ENCODE measurements around the gene GRAMD1A.
"Not testable (repeated sequence)": the region's sequence is repeated elsewhere in the genome, so short reads cannot be mapped to it uniquely, and the experiment has no call there.

Gene GRAMD1A

DNA sequence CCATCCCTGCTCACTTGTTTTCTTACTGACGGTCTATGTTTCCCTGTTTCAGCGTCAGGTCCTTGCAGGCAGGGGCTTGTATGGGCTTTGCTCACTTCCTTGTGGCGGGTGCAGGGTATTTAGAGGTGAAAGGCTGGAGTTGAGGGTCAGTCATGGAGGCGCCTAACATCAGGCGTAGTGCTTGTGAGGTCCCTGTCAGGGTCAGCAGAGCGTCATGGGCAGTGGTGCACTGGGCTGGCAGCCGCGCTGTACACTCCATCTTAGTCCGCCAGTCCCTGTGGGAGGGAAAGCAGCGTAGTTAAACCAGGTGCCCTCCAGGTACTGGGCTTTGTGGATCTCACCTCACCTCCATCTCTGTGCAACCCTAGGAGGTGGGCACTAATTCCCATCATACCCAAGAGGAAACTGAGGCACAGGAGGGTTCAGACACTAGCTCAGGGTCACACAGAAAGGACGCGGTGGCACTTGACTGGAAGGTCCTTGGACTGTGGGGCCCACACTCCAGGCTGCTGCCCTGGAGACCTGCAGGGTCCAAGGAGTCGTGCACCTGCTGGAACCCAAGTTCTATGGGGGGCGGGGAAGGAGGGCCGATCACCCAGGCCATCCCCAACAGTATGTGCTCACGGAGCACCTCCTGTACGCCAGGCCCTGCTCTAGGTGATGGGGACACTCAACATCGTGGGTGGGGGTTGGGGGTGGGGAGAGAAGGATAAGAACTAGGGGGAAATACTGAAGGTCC is 4.6 kb downstream of the GRAMD1A start:
- no peak for DNase-seq (ENCODE audit: low read depth)

DNA sequence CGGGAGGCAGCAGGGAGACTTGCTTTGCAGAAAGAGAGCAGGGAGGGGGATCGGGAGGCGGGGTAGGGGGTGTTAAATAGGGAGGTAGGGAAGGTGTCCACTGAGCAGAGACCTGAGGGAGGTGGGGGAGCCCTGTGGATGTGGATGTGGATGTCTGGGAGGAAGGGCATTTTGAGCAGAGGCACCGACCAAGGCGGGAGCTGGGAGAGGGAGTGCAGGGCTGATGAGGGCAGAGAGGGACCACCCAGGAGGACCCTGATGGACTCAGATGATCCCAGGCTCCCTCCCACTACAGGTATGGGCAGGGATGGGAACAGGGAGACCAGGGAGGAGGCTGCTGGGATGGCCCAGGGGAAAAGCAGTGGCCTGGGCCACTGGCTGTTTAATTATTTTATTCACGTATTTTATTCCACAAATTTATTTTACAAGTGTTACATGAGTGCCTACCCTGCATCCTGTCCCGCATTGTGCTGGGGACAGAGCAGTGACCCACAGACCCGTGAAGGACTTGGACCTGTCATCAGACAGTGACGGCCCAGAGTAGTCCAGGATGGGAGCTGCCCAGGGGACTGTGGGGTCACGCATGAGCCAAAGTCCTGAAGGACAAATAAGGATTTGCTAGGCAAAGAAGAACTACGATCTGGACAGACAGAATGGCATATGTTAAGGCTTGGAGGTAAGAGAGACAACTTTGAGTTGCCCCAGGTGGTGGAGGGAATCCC is 5.3 kb downstream of the GRAMD1A start:
- DNase-seq (ENCODE audit: low read depth), result no peak

DNA sequence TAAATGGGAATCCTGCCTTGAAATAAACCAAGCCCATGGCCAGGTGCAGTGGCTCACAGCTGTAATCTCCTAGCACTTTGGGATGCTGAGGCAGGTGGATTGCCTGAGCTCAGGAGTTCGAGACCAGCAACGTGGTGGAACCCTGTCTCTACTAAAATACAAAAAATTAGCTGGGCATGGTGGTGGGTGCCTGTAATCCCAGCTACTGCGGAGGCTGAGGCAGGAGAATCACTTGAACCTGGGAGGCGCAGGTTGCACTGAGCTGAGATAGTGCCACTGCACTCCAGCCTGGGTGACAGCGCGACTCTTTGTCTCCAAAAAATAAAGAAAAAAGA is 5.9 kb downstream of the GRAMD1A start:
- DNase-seq (ENCODE audit: low read depth), result not testable (repeated sequence)

DNA sequence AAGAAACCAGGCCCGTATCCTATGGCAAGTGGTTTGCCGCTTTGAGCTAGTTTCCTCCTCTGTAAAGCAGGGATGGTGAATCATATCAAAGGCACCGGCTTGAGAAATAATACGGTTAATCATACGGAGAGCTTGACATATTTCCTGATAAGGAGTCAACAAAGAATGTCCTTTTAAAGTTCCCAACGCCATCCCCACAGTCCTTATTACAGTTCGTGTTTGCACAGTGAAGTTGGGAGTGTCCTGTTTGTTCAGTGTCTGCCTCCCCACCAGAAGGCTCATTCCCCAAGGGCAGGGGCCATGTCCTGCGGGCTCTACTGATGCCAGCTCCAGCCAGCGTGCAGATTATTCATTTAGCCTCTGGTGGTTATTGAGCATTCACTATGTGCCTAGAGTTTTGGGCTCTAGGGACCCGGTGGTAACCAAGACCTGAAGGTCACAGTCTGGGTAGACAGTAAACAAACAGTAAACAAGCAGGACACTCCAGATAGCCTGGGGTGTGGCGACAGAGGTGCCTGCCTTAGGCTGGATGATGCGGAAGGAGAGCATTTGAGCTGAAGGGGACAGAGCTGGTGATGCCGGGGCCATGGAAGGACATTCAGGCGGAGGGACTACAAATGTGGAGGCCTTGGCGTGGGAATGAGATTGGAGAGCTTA is 6.3 kb downstream of the GRAMD1A start:
- DNase-seq (ENCODE audit: low read depth), result no peak

DNA sequence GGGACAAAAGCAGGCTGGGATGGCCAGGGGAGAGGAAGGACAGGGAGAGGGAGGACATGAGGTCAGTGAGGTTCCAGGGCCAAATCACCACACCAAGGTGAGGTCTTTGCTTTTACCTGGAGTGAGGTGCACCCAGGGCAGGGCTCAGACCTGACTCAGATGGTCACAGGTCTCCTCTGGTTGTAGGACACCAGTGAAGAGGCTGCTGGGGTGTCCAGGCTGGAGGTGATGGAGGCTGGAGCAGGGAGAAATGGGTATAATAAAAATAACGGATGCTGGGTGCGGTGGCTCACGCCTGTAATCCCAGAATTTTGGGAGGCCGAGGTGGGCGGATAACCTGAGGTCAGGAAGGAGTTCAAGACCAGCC is 6.9 kb downstream of the GRAMD1A start:
- no peak for DNase-seq (ENCODE audit: low read depth)

DNA sequence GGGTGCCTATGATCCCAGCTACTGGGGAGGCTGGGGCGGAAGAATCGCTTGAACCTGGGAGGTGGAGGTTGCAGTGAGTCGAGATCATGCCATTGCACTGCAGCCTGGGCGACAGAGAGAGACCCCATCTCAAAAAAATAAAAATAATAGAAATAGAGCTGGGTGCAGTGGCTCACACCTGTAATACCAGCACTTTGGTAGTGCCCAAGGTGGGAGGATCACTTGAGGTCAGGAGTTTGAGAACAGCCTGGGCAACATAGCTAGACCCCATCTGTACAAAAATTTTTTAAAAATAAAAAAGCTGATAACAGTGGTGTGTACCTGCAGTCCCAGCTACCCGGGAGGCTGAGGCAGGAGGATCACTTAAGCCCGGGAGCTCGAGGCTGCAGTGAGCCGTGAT is 7.3 kb downstream of the GRAMD1A start:
- DNase-seq (ENCODE audit: low read depth), result not testable (repeated sequence)

DNA sequence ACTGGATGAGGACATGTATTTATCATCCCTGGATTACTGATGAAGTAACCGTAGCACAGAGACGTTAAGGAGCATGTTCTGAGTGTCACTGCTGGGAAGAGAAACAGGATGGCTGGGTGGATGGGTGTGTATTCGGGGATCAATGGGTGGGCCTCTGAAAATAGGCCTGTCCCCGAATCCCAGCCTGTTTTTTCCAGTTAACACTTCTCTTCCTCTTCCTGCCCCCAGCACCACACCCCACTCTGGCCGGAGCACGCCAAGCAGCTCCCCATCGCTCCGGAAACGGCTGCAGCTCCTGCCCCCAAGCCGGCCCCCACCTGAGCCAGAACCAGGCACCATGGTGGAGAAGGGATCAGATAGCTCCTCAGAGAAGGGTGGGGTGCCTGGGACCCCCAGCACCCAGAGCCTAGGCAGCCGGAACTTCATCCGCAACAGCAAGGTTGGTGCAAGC is 8.8 kb downstream of the GRAMD1A start:
- DNase-seq (ENCODE audit: low read depth), result no peak

DNA sequence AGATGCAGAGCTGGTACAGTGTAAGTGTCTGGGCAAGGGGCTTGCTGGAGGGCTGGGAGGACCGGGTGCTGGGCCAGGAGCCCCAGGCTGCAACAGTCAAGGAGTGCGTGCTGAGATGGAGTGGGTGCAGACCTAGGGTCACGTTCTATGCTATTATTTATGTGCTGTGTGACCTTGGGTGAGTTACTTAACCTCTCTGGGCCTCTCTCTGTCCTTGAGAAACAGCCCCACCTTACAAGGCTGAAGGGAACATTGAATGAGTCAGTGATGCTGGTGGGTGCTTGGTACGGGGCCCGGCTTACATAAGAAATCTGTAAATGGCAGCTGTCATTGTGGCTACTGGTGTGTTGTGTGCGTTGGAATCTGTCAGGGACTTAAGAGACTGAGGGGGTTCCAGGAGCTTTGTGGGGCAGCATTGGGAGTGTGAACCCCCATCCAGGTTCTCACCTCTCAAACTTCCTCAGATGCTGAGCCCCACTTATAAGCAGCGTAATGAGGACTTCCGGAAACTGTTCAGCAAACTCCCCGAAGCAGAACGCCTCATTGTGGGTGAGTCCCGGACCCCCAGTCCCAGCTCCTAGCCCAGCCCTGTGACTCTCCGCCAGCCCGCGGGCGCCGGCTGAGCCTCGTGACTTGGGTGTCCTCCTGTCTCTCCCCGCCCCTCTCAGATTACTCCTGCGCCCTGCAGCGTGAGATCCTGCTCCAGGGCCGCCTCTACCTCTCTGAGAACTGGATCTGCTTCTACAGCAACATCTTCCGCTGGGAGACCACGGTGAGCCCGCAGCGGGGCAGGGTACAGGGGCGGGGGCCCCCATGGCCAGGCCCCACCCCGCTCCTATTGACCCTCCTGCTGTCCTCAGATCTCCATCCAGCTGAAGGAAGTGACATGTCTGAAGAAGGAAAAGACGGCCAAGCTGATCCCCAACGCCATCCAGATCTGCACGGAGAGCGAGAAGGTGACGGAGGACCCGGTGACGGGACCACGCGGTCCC is 9.6 kb downstream of the GRAMD1A start:
- no peak for DNase-seq (ENCODE audit: low read depth)

DNA sequence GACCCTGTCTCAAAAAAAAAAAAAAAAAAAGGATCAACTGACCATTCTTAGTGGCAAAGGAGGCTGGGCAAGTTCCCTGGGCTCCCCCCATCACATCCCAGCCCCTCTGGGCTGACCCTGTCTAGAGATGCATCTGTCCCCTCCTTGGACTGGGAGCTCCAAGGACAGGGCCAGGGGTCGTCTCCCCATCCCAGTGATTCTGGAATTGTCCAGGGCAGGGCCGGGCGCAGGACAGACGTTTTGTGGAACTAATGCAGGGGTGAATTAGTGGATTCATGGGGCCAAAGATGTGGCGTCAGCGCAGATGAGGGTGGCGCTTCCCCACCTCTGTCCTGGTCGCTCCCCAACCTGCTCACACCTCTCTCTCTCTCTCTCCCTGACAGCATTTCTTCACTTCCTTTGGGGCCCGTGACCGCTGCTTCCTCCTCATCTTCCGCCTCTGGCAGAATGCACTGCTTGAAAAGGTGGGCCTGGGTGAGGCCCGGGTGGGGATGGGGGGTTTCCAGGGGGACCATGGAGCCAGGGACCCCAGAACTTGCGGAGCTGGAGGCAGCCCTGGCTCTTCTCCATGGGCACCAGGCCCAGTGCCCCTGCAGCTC is 11.1 kb downstream of the GRAMD1A start:
- DNase-seq (ENCODE audit: low read depth), result no peak

DNA sequence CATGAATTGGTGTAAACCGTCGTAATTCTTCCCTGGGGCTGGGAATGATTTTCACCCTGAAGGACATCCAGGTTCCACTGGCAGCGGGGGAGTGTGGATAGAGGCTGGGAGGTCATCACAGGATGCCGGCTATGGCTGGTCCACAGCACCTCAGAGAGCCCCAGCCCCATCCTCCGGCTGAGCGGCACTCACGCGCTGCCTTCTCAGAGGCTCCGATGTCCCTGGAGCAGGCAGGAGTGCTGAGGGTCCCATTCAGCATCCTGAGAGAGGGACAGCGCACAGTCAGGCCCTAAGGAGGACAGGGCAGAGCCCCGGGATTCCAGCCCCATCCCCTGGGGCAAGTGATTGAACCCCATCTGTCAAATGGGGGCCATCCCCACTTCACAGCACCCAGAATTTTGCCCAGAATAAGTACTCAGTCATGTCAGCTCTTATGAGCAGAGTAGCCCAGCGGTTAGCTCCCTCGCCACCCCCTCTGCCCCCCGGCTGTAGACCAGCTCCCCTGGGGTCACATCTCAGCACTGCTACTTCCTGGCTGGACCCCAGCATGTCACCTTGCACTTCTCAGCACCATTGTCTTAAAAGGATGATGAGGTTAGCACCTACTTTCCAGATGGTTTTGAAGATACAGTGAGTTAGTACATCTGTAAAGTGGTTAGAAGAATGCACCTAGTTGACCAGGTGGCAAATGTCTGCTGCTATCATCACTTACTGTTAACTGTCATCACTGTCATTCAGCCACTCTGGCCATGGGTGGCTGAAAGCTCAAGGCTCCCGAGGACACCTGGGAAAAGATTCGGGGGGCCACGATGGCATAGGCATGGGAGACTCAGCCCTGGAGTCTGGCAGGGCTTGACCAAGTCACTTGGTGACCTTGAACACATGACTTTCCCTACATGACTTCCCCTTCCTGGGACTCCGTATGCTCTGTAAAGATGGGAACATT is 11.9 kb downstream of the GRAMD1A start:
- DNase-seq (ENCODE audit: low read depth), result no peak

DNA sequence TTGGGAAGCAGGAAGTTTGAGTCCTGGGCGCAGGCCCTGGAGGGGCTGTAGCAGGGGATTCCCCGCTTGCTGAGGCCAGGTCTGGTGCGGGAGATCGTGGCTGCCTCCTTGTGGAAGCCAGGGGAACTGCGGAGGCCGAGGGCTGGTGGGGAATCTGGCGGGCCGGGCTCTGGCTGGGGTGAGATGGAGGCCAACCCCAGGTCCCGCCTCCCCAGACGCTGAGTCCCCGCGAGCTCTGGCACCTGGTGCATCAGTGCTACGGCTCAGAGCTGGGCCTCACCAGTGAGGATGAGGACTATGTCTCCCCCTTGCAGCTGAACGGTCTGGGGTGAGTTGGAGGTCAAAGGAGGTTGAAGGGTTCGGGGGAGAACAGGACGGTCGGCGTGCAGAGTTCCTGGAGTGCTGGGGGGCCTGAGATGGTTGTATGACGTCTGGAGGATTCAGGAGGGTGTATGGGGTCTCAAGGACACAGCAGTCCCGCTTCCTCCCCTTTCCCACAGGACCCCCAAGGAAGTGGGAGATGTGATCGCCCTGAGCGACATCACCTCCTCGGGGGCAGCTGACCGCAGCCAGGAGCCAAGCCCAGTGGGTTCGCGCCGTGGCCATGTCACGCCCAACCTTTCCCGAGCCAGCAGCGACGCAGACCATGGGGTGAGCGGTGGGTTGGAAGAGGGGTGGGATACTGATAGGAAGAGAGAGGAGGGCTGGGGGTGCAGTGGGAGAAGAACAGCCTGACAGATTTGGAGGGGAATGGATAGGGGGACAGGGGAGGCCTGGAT is 13.1 kb downstream of the GRAMD1A start:
- peak; percentile 68 for DNase-seq (ENCODE audit: low read depth)

DNA sequence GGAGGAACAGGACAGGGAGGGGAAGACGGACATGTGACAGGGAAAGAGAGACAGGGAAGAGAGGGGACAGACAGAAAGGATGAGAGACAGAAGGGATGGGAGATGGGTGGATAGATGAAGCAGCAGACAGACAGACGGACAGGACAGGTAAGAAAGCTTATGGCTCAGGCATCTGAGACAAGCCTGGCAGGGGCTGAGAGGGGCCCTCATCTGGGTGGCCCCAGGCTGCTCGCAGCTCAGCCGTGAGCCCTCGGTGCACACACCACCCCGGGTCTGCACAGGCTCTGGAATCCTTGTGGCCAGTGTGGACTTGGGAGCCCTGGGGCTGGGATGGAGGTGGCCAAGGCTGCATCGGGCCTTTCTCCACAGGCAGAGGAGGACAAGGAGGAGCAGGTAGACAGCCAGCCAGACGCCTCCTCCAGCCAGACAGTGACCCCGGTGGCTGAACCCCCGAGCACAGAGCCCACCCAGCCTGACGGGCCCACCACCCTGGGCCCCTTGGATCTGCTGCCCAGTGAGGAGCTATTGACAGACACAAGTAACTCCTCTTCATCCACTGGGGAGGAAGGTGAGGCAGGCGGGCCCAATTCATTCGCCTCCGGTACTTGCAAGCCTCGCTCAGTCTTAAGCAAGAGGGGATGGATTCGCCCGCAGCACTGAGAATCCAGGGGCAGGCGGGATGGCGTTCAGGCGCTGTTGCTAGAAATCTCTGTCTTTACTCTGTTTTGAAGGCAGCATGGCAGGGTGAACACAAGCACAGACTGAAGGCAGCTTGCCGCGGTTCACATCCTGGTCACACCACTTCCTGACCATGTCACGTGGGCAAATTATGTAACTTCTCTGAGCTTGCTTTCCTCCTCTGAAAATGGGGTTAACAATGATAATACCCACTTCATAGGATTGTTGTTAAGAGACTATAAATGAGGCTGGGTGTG is 14.0 kb downstream of the GRAMD1A start:
- peak; percentile 69 for DNase-seq (ENCODE audit: low read depth)

DNA sequence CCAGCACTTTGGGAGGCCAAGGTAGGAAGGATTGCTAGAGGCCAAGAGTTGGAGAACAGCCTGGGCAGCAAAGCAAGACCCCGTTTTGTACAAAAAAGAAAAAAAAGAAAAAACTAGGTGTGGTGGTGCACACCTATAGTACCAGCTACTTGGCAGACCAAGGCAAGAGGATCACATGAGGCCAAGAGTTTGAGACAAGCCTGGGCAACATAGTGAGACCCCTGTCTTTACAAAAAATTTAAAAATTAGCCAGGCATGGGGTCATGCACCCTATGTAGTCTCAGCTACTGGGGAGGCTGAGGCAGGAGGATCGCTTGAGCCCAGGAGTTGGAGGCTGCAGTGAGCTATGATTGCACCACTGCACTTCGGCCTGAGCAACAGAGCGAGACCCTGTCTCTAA is 14.7 kb downstream of the GRAMD1A start:
- not testable (repeated sequence) for DNase-seq (ENCODE audit: low read depth)

DNA sequence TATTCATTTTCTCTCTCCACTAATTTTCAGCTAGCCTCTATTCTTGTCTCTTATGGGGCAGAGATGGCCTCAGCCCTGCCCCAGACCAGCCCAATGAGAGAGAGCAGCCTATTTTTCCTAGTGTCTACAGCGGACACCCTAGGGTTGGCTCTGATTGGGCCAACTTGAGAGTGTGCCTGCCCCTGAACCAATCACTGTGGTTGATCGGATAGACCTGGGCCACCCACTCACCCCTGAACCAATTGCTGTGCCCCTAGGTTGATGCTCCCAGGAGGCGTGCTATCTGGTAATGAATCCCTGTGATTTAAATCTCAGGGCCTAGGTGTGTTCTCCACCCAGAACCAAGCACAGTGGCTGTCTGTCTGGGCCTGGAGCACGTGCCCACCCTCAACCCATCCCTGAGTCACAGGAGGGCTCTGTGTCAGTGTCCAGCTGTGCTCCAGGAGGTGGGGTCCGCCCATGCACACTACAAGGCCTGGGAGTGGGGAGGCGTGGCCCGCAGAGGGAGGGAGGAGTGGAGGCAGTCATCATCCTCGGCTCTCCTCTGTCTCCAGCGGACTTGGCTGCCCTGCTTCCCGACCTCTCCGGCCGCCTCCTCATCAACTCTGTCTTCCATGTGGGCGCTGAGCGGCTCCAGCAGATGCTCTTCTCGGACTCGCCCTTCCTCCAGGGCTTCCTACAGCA is 15.3 kb downstream of the GRAMD1A start:
- DNase-seq (ENCODE audit: low read depth), result no peak

DNA sequence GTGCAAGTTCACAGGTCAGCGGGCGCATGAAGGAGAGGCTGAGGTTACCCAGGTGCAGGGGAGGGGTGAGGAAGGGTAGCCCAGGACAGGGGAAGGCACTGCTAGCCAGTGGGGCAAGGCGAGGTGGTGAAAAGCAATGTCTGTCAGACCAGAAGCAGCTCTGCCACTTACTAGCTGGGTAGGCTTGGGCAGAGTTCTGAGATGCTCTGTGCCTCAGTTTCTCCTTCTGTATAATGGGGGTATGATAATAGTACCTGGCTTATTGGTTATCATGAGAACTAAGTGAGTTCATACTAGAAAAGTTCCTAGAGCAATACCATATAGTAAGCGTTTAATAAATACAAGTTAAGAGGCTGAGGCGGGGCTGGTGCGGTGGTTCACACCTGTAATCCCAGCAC is 15.8 kb downstream of the GRAMD1A start:
- DNase-seq (ENCODE audit: low read depth), result no peak

DNA sequence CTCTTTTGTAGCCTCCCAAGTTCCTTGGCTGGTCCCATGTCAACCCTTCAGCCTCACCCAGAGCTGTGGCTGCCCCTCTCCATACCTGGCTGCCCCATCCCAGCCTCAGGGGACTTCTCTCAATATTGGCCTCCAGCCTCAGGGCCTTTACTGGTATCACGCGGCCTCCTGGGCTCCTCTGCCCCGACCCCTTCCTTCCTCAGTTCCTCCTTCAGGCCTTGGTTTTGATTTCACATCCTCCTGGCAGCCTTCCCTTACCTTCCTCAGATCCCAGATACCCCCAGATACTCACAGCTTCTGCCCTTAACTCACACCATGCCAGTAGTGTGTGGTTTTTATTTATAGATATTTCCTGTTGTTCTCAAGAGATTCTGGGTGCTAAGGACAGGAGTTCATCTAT is 17.4 kb downstream of the GRAMD1A start:
- no peak for DNase-seq (ENCODE audit: low read depth)

DNA sequence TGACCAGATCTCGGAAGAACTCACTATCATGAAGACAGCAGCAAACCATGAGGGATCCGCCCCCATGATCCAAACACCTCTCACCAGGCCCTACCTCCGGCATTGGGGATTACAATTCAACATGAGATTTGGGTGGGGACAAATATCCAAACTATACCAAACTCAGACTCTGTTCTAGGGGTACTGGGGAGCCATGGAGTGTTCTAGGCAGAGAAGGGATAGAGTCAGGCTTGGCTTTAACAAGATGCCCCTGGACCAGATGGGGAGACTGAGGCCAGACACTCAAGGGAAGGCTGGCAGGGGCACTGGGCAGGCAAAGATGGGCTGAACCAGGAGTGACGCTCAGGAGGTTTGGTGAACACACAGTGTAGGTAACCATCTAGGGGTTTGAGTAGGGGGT is 18.3 kb downstream of the GRAMD1A start:
- no peak for DNase-seq (ENCODE audit: low read depth)

DNA sequence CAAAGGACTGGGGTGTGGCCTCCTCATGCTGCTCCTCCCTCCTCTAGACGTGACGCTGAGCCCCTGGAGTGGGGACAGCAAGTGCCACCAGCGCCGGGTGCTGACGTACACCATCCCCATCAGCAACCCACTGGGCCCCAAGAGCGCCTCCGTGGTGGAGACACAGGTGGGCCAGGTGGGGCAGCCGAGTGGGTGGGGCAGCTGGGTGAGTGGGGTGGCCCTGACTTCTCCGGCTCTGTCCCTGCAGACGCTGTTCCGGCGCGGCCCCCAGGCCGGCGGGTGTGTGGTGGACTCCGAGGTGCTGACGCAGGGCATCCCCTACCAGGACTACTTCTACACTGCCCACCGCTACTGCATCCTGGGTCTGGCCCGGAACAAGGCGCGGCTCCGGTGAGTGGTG is 19.0 kb downstream of the GRAMD1A start:
- no peak for DNase-seq (ENCODE audit: low read depth)

All from T-helper 22 cell (primary cell).